Keratinocyte (primary cell): ENCODE results near the gene LRIG2.

Experiments used
- CTCF ChIP-seq, 3 experiments: IDR thresholded peaks in 1 of 3; conservative IDR thresholded peaks in 1 of 3; optimal IDR thresholded peaks in 1 of 3; 2 replicates in 2 of 3; 3 replicates in 1 of 3; pipeline versions ENCODE3 to v1.5.1; 2011; ENCODE audit warnings: low read length in 3 of 3, mild to moderate bottlenecking in 3 of 3, moderate library complexity in 2 of 3, control low read depth in 1 of 3, inconsistent platforms in 1 of 3; ENCODE audit not compliant: insufficient read depth in 2 of 3; ENCODE audit errors: extremely low read depth in 1 of 3
- EZH2 ChIP-seq: IDR thresholded peaks from one replicate; pipeline ENCODE4 v1.6.1; 2012; ENCODE audit warnings: inconsistent platforms, mild to moderate bottlenecking, low read length, moderate library complexity

GRCh38 chr1:113138778-113139177, 65.8 kb downstream of the LRIG2 start:
- TF ChIP-seq CTCF (optimal IDR thresholded peaks at IDR 0.05 in 1 of 3, IDR thresholded peaks at IDR 0.05 in 1 of 3, conservative IDR thresholded peaks at IDR 0.05 in 1 of 3; ENCODE audit: extremely low read depth in 1 of 3, insufficient read depth in 2 of 3, low read length in 3 of 3) (no peak), EZH2 (no peak)
